Adrenal gland (tissue), 19 donors: ENCODE results near the gene ANXA7. TPM values are rescaled to one million over a fixed set of nuclear protein-coding genes. Genes with fewer than 3 reads are reported as not detected.

ENCODE experiments used
- DNase-seq, 7 donors: peaks; one replicate each; pipeline ENCODE4 v3.0.0-alpha.2; 2019 to 2020
- H3K27ac ChIP-seq, 5 donors: fragments of 200-600 bp; sonication (generic) in 4 of 5; 1 replicate in 3 of 5; 2 replicates in 2 of 5; pipeline versions ENCODE4 v1.5.1 to v1.8.0; 2016 to 2020; ENCODE audit warnings: mild to moderate bottlenecking in 1 of 5
- H3K27me3 ChIP-seq: fragments of 200-600 bp; 2 replicates; pipeline ENCODE4 v1.8.0; 2021
- H3K36me3 ChIP-seq, 2 donors: fragments of 200-600 bp; replicated peaks in 1 of 2; 1 replicate in 1 of 2; 2 replicates in 1 of 2; pipeline versions ENCODE4 v1.5.1 to v1.8.0; 2018 to 2022
- H3K4me1 ChIP-seq, 2 donors: fragments of 200-600 bp; replicated peaks in 1 of 2; 1 replicate in 1 of 2; 2 replicates in 1 of 2; pipeline versions ENCODE4 v1.5.1 to v1.8.0; 2018 to 2021
- H3K4me3 ChIP-seq, 4 donors: fragments of 200-600 bp; sonication (generic) in 3 of 4; one replicate each; pipeline ENCODE4 v1.5.1; 2016 to 2018
- H3K9me3 ChIP-seq, 3 donors: fragments of 200-600 bp; sonication (generic) in 1 of 3; replicated peaks in 1 of 3; 1 replicate in 2 of 3; 2 replicates in 1 of 3; pipeline versions ENCODE4 v1.5.1 to v1.8.0; 2016 to 2021
- CTCF ChIP-seq, 6 experiments: fragments of 450-650 bp in 4 of 6; fragments of 200-600 bp in 2 of 6; sonication (generic) in 1 of 6; IDR thresholded peaks; 1 replicate in 5 of 6; 2 replicates in 1 of 6; pipeline versions ENCODE4 v1.5.1 to v1.8.0; 2016 to 2021; ENCODE audit warnings: antibody characterized with exemption in 6 of 6, mild to moderate bottlenecking in 2 of 6, moderate library complexity in 1 of 6
- POLR2A ChIP-seq, 2 donors: fragments of 450-650 bp; IDR thresholded peaks; one replicate each; pipeline ENCODE4 v1.6.1; 2017; ENCODE audit warnings: antibody characterized with exemption in 2 of 2, mild to moderate bottlenecking in 2 of 2, moderate library complexity in 1 of 2
- WGBS, 4 donors: extraction: QIAGEN DNeasy Blood & Tissue Kit in 2 of 4; methylation state at CpG; one replicate each; pipeline versions ENCODE4 v1.1.5 to v1.1.7; 2013 to 2017; 5-methylcytosine and 5-hydroxymethylcytosine counted together
- intact Hi-C, 2 donors: fragments of 100-400 bp; cut with DNase I; formaldehyde crosslinking; loops; one replicate each; pipeline versions ENCODE4 v1.14.1 to v1.15.0; 2022 to 2023
- long read RNA-seq, 10 donors: library from polyadenylated mRNA in 3 of 10; unstranded in 2 of 10; stranded (forward) in 1 of 10; transcript quantifications; one replicate each; pipeline ENCODE4 v2.0.0 and lab custom pipeline, GENCODE V29; 2021 to 2026
- polyA plus RNA-seq, 3 donors: library from polyadenylated mRNA; stranded (reverse); fragments of 200-250 nt in 2 of 3; fragments of 350-450 nt in 1 of 3; fragmentation: Illumina TruSeq in 1 of 3; extraction: RNeasy Lipid Tissue Mini Kit (QIAGEN cat#74804) in 1 of 3; gene quantifications; one replicate each; pipeline ENCODE4 v1.2.3, GENCODE V29; 2013 to 2014
- total RNA-seq, 9 donors: library from RNA; depleted of rRNA in 4 of 9; stranded (reverse); fragments of >200 nt in 4 of 9; fragments of 120-200 nt in 1 of 9; fragmentation: NEBNext Ultra II Directional in 1 of 9; extraction: Animal tissue kit (Norgen Biotek cat#: 25700) in 1 of 9; gene quantifications; one replicate each; pipeline versions ENCODE4 v1.1.0 to v1.2.4, GENCODE V29; 2013 to 2023
- donor health status: healthy with polysubstance abuse.
- donor health status: Bipolar disorder and iron deficiency.
- donor health status: DM: yes; HTN: yes; CAD: no.
- donor health status: DM: no; HTN: no; CAD: no.
- donor health status: DM: no; HTN: no; CAD: no.
- donor health status: DM: yes; HTN: yes; CAD: no.

ANXA7 gene
- total RNA-seq = 100 to 1,000 TPM in 8 of 9 donors, 10 to 100 TPM in 1; 79.2 to 176 (median 154) TPM
- 100 to 1,000 TPM in 1 of 3 donors, 10 to 100 TPM in 2; 43.4 to 196 (median 49.3) TPM for polyA plus RNA-seq
- long read RNA-seq, donor 1, transcript ANXA7-202 (13 exons, 2,452 nt) = major isoform, 40 of 67 reads
- long read RNA-seq, donor 1, partial matches to known transcripts = 27 of 67 reads
- long read RNA-seq, donor 1, other reads (novel, unspliced or antisense) = 0 of 67 reads
- long read RNA-seq, donor 2, transcript ANXA7-202 (13 exons, 2,452 nt) = major isoform, 17 of 76 reads
- long read RNA-seq, donor 2, partial matches to known transcripts = 58 of 76 reads
- long read RNA-seq, donor 2, other reads (novel, unspliced or antisense) = 0 of 76 reads
- long read RNA-seq, donor 3, transcript ANXA7-202 (13 exons, 2,452 nt) = major isoform, 42 of 79 reads
- long read RNA-seq, donor 3, partial matches to known transcripts = 37 of 79 reads
- long read RNA-seq, donor 3, other reads (novel, unspliced or antisense) = 0 of 79 reads
- long read RNA-seq, donor 4, transcript ANXA7-202 (13 exons, 2,452 nt) = major isoform, 136 of 186 reads
- long read RNA-seq, donor 4, partial matches to known transcripts = 34 of 186 reads
- long read RNA-seq, donor 4, other reads (novel, unspliced or antisense) = 15 of 186 reads
- long read RNA-seq, donor 5, transcript ANXA7-202 (13 exons, 2,452 nt) = major isoform, 328 of 444 reads
- long read RNA-seq, donor 5, partial matches to known transcripts = 69 of 444 reads
- long read RNA-seq, donor 5, other reads (novel, unspliced or antisense) = 47 of 444 reads
- long read RNA-seq, donor 6, transcript ANXA7-202 (13 exons, 2,452 nt) = major isoform, 98 of 143 reads
- long read RNA-seq, donor 6, partial matches to known transcripts = 31 of 143 reads
- long read RNA-seq, donor 6, other reads (novel, unspliced or antisense) = 14 of 143 reads
- long read RNA-seq, donor 7, transcript ANXA7-202 (13 exons, 2,452 nt) = major isoform, 13 of 19 reads
- long read RNA-seq, donor 7, partial matches to known transcripts = 6 of 19 reads
- long read RNA-seq, donor 7, other reads (novel, unspliced or antisense) = 0 of 19 reads
- long read RNA-seq, donor 8, transcript ANXA7-202 (13 exons, 2,452 nt) = major isoform, 35 of 50 reads
- long read RNA-seq, donor 8, partial matches to known transcripts = 14 of 50 reads
- long read RNA-seq, donor 8, other reads (novel, unspliced or antisense) = 0 of 50 reads
- long read RNA-seq, donor 9, transcript ANXA7-202 (13 exons, 2,452 nt) = major isoform, 31 of 50 reads
- long read RNA-seq, donor 9, partial matches to known transcripts = 19 of 50 reads
- long read RNA-seq, donor 9, other reads (novel, unspliced or antisense) = 0 of 50 reads
- long read RNA-seq, donor 10, transcript ANXA7-202 (13 exons, 2,452 nt) = major isoform, 7 of 12 reads
- long read RNA-seq, donor 10, partial matches to known transcripts = 5 of 12 reads
- long read RNA-seq, donor 10, other reads (novel, unspliced or antisense) = 0 of 12 reads

GRCh38 chr10:73413528-73414229 is at the start of gene ANXA7:
ANXA7 (minus strand) TSS chr10:73414058; CDS start chr10:73400856, 13,202 bp downstream.
- TF ChIP-seq POLR2A (IDR thresholded peaks at IDR 0.05) = peak; percentile 78 to 83
- peak in 5 of 6 experiments; percentile 4 to 37 (median 22) for TF ChIP-seq CTCF (IDR thresholded peaks at IDR 0.05)

GRCh38 chr10:73460897-73461296 is 47.0 kb upstream of the ANXA7 start:
- no peak for TF ChIP-seq CTCF (IDR thresholded peaks at IDR 0.05)
- no peak for TF ChIP-seq POLR2A (IDR thresholded peaks at IDR 0.05)
- Histone ChIP-seq H3K9me3 (no peaks in the 10 kb centered on the region), H3K27ac (no peak overlapping the region), H3K36me3 (peaks cover 0 to 7% of the 10 kb centered on the region in 2 donors), H3K4me1 (no peaks in the 10 kb centered on the region), H3K27me3 (no peaks in the 10 kb centered on the region), H3K4me3 (no peak overlapping the region)
- intact Hi-C loops = no loop called here
- no peak for DNase-seq
- WGBS, 4 donors = 92 to 98% (median 97%) methylated on average over 4 of the region's 4 CpGs

More at GRCh38 chr10:73413528-73414229, at the start of gene ANXA7:
- peak within 1 kb of the TSS; percentile 75 to 98 (median 92) for H3K4me3 ChIP-seq
- no peaks in the 10 kb centered on the region for H3K27me3 ChIP-seq
- H3K9me3 ChIP-seq = no peaks in the 10 kb centered on the region
- peak; percentile 91 to 97 (median 95) for DNase-seq
- intact Hi-C loops = no loop called here
- 0 to 1% (median 0%) methylated on average over 11 to 62 of the region's 62 CpGs for WGBS, 4 donors
- peak within 1 kb of the TSS; percentile 85 to 99 (median 98) for H3K27ac ChIP-seq
- H3K4me1 ChIP-seq = peaks cover 16 to 27% of the 10 kb centered on the region in 2 donors
- H3K36me3 ChIP-seq = no peaks in the 10 kb centered on the region

- Histone ChIP-seq H3K9me3 (no peaks in the 10 kb centered on the region), H3K27ac (no peak overlapping the region), H3K4me1 (no peaks in the 10 kb centered on the region), H3K4me3 (no peak overlapping the region), H3K36me3 (no peaks in the 10 kb centered on the region), H3K27me3 (no peaks in the 10 kb centered on the region)
- no peak for TF ChIP-seq CTCF (IDR thresholded peaks at IDR 0.05)
- no peak for TF ChIP-seq POLR2A (IDR thresholded peaks at IDR 0.05)
- 57 to 75% (median 71%) methylated on average over 6 of the region's 6 CpGs for WGBS, 4 donors
- intact Hi-C loops = no loop called here
- no peak for DNase-seq
Measured at GRCh38 chr10:73459683-73460314, 45.9 kb upstream of the ANXA7 start.
